Measurements from ENCODE around the gene SORCS2.

DNA sequence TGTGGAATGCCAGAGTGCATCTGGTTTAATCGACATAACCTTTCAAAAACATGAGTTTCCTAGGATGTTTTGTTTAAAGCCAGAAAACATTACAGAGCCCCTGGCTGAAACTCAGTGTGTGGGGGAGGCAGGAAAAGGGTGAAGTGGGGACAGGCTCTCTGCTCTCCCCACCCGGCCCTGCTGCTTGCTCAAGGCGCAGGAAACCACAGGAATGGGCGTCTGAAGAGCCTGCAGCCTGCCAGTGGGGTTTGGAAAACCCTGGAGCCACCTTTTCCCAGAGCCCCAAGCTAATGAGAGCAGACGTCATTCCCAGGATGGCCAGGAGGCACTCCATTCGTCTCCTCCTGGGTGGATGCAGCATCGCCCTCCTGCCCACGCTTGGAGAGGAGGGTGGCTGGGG lies 506.7 kb downstream of the SORCS2 start:
- TF ChIP-seq EZH2phosphoT487 (IDR thresholded peaks at IDR 0.05; ENCODE audit: borderline replicate concordance, low read depth, low read length): no peak
- TF ChIP-seq, protein P1, sequence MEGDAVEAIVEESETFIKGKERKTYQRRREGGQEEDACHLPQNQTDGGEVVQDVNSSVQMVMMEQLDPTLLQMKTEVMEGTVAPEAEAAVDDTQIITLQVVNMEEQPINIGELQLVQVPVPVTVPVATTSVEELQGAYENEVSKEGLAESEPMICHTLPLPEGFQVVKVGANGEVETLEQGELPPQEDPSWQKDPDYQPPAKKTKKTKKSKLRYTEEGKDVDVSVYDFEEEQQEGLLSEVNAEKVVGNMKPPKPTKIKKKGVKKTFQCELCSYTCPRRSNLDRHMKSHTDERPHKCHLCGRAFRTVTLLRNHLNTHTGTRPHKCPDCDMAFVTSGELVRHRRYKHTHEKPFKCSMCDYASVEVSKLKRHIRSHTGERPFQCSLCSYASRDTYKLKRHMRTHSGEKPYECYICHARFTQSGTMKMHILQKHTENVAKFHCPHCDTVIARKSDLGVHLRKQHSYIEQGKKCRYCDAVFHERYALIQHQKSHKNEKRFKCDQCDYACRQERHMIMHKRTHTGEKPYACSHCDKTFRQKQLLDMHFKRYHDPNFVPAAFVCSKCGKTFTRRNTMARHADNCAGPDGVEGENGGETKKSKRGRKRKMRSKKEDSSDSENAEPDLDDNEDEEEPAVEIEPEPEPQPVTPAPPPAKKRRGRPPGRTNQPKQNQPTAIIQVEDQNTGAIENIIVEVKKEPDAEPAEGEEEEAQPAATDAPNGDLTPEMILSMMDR (conservative IDR thresholded peaks at IDR 0.05; ENCODE audit: low read length): no peak

Measured in OCI-LY7 (cell line).